NCI-H187 (cell line): Measurements from ENCODE around the gene BLACAT1.
"Not testable (repeated sequence)": the region's sequence is repeated elsewhere in the genome, so short reads cannot be mapped to it uniquely, and the experiment has no call there.

Experiments
- DNase-seq, 2 experiments: peaks; one replicate each; lab custom pipeline; 2025; lab: John Stamatoyannopoulos, UW

The BLACAT1 gene

GRCh38 chr1:205440476-205441317 is 15.1 kb downstream of the BLACAT1 start:
- DNase-seq: peak; percentile 93 to 95

GRCh38 chr1:205440121-205440475 is 15.7 kb downstream of the BLACAT1 start:
- DNase-seq: no peak

- DNase-seq: peak; percentile 77 to 81
These were observed 17.4 kb downstream of the BLACAT1 start for GRCh38 chr1:205438213-205439158.

DNA sequence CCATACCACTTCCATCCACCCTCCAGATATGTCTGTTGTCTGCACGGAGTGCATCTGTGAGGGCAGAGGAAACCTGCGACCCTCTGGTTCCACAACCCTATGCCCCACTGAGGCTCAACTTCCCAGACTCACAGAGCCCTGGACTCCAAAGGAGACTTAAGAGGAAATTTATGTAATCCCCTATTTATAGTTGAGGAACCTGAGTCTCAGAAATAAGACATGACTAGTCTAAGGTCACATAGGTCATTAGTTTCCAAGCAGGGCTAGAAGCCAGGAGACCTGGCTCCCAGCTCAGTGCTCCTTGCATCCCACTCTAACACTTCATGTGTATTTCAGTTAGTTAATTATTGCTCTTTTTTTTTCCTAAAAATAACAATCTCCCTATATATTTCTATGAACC is 18.3 kb downstream of the BLACAT1 start:
- no peak for DNase-seq

DNA sequence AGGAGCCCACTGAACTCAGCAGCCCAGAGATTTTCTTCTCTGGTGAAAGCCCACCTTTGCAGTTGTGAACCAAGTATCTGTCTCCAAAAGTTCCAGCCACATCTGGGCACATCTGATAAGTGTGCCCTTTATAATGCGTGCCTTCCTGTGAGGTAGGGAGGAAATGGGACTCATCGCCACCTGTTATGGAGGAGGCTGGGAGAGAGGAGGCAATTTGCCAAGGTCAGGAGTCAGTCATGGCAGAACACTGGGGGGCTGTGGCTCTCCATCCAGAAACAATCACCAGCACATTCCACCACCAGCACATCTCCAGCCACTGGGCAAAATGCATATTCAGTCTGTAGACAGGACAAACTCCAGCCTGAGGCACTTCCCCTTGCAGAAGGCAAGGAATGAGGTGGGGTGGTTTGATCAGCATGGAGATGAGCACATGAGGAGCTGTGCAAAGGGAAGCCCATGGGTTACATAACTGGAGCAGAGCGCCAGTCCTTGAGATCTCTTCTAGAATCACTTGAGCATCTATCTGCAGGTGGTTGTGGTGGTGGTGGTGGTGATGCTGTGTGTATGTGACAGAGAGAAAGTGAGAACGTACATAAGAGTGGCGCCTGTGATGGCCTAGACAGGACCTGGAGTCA is 19.0 kb downstream of the BLACAT1 start:
- no peak for DNase-seq

DNA sequence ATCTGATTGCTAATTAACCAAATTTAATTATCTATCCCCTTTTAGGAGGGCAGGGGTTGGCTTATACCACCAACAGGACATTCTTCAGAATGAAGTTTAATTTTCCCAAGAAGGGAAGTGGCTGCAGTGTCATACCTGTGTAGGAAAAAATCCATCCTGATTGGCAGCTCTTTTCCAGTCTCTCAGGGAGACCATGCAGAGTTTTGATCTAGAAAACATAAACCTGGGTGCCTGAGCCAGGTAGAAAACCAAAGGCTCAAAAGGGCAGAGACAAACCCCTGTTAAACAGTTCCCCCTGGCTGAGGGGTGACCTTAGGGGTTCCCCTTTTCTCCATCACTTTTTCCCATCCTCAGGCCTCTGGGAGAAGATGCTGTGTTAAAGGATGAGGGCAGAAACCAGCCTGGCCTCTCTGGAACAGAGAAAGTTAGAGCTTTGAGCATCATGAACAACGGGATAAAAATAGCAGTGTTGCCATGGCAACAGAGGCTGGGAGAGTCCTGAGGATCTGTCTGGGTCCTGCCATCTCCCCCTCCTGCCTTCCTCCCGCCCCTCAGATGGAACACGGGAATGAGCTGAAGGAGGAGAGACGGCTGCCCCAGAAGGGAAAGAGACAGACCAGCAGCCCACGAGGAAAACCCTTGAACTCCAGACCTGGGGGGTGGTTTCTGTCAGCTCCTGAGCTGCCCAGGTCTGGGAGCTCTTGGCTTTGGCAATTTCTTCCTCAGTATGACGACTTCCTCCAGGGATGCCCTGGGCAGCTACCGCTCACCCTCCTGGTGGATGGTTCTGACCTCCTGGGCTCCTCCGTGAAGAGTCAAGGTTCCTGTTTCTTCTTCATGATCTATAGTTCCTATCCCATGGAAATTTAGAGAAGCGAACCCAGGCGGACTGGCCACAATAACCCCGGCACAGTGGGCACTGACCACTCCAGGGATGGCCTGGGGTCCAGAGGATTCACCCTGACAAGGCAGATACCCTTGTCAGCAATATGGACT is 20.0 kb downstream of the BLACAT1 start:
- peak in 1 of 2 experiments; percentile 58 for DNase-seq

DNA sequence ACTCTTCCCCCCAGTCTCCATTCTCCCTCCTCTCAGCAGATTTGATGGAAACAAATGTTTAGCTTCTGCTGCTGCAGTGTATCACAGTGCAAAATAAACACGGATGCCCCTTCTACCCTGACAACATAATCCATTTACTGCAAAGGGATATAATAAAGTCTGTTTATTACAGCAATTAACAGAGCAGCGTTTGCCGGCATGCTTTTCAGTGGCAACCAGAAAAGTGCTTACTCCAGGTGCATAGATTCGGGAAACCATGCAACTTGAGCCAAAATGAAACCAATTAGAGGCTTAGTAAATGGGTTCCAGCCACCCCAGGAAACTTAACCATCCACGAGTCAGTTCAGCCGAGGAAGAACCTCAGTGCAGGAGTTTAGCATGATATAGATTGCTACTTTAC is 21.1 kb downstream of the BLACAT1 start:
- no peak for DNase-seq

GRCh38 chr1:205432692-205433091 is 23.2 kb downstream of the BLACAT1 start:
- DNase-seq: not testable (repeated sequence)

GRCh38 chr1:205432116-205432515 is 23.7 kb downstream of the BLACAT1 start:
- DNase-seq: no peak

DNA sequence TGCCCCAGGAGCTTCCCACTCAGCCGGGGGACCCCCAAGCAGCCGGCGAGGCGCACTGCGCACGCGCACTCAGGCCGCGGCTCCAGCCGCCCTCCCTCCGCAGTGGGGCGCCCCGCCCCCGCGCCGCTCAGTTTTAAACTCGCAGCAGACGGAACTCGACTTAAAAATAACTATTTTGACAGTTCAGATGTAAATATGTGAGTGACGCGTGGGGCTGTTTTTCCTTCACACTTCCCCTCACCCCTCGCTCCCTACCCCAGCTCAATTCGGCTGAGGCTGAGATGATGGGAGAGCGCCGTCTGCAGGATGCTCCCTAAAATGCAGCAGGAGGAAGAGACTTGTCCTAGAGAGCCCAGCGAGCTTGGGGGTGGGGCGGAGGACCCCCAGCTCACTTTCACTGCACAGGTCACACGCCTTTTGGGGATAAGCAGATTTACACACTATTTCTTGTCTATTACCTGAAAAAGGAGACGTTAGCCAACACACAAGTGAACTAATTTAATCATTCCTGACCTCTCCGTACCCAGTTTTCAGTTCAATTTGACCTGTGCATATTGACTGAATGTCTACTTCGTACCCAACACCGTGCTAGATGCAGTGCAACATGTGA is 25.0 kb downstream of the BLACAT1 start:
- peak; percentile 53 to 62 for DNase-seq

GRCh38 chr1:205429762-205430695 is 25.8 kb downstream of the BLACAT1 start:
- DNase-seq: no peak

DNA sequence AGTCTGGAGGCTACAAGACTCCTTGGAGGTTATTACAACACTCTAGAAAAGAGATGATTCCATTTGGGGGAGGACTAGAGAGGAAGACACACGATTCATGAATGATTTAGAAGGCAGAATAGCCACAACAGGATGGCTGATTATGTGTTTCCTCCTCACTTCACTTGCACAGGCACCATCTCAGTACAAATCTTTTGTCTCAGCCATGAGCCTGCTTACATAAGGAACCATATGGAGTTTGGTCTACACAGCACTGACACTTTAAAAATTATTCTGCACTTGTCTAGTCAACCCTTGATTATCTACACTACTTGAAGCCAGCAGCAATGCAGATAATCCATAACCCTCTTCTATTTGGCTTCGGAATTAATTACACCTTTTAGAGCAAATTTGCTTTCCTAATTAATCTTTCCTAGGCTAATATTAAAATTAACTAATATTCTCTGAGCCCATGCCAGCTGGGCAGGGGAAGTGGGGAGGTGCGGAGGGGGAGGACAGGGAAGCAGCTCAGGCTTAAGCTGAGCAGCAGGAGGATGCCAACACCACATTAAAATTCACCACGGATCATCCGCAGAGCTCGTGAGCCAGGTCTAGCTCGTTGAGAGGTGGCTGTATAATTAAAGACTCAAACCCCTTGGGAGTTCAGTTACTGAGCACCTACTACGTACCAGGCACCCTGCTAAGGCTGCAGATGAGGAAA is 30.8 kb downstream of the BLACAT1 start:
- no peak for DNase-seq

GRCh38 chr1:205423814-205424399 is 31.9 kb downstream of the BLACAT1 start:
- no peak for DNase-seq

DNA sequence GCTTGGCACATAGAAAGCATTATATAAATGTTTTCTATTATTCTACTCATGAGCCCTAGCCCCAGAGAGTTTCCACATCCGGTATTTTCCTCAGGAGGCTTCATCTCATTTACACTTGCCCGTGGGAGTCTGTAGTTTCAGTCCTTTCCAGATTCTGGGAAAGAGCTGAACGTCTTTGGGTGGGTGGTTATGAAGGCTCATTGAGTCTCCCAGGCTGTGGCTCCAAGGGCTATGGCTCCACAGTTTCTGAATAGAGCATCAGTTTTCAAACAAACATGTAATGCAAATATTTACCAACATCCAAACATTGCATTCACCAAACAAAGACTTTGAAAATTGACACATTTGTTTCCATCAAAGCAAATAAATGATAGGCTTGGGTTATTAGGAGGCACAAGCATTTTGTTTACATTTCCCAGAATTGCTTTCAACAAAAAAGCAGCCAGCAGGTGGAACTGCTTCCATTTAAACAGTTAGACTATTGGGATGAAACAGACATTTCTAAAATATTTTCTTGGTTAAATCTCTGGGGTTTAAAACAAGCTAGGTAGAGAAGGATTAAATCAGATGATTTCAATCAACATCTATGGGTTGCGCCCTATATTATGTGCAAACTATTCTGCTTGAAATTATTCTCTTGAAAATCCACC is 32.7 kb downstream of the BLACAT1 start:
- no peak for DNase-seq

DNA sequence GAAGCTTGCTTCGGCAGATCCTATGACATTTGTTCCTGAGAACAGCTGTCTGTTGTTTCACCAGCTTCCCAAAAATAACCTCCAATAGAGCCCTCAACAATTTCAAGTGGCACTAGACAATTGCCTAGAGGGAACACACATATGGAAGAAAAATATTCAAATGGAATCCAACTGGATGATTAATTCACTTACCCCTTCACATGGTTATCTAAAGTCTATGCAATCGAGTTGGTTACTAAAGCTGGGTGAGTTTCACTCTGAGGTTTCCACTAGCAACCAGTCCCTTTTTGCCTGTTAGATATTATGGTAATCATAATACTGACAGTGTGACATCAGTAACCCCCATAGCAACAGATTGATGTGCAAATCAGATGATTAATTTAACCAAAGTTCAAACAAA is 34.0 kb downstream of the BLACAT1 start, which contains the start of gene LEMD1:
Gene LEMD1, minus strand, starts transcription at position 259 of the 400 bp plus-strand sequence. CDS start 1,520 bp downstream, outside the sequence.
- DNase-seq: peak; percentile 90 to 95

- no peak for DNase-seq
These were observed 34.9 kb downstream of the BLACAT1 start for GRCh38 chr1:205420938-205421337.

GRCh38 chr1:205417870-205418635 is 37.8 kb downstream of the BLACAT1 start:
- DNase-seq: no peak
